CD14-positive monocyte (primary cell): ENCODE data around the gene ZNF501. TPM values are rescaled to one million over a fixed set of nuclear protein-coding genes. Genes with fewer than 3 reads are reported as not detected.

Experiments
- DNase-seq, 3 donors: peaks; one replicate each; pipeline ENCODE4 v3.0.0-alpha.2; 2011 to 2022
- H2AFZ ChIP-seq: 2 replicates; pipeline ENCODE4 v1.6.0; 2012; ENCODE audit warnings: mild to moderate bottlenecking, low read depth, low read length, inconsistent platforms; ENCODE audit not compliant: insufficient read depth, poor library complexity, severe bottlenecking
- H3K27ac ChIP-seq, 2 donors: 1 replicate in 1 of 2; 2 replicates in 1 of 2; pipeline ENCODE4 v1.5.1; 2012 to 2013; ENCODE audit warnings: low read length in 2 of 2, control low read depth in 1 of 2, inconsistent platforms in 1 of 2, low read depth in 1 of 2, mild to moderate bottlenecking in 1 of 2
- H3K27me3 ChIP-seq, 2 donors: one replicate each; pipeline versions ENCODE4 v1.6.0 to v1.6.1; 2011 to 2013; ENCODE audit warnings: low read length in 2 of 2; ENCODE audit not compliant: control insufficient read depth in 2 of 2, insufficient read depth in 2 of 2
- H3K36me3 ChIP-seq, 2 donors: replicated peaks in 1 of 2; 1 replicate in 1 of 2; 2 replicates in 1 of 2; pipeline versions ENCODE4 v1.5.1 to v1.6.1; 2012 to 2013; ENCODE audit warnings: low read length in 2 of 2, control low read depth in 1 of 2, inconsistent platforms in 1 of 2, mild to moderate bottlenecking in 1 of 2; ENCODE audit not compliant: insufficient read depth in 2 of 2, control insufficient read depth in 1 of 2
- H3K4me1 ChIP-seq, 2 donors: 1 replicate in 1 of 2; 2 replicates in 1 of 2; pipeline versions ENCODE4 v1.5.1 to v1.6.1; 2012 to 2013; ENCODE audit warnings: low read length in 2 of 2, control low read depth in 1 of 2, inconsistent platforms in 1 of 2, mild to moderate bottlenecking in 1 of 2, moderate library complexity in 1 of 2; ENCODE audit not compliant: insufficient read depth in 2 of 2, control insufficient read depth in 1 of 2
- H3K4me2 ChIP-seq: replicated peaks from 2 replicates; pipeline ENCODE3; 2012; ENCODE audit warnings: low read length, moderate library complexity, mild to moderate bottlenecking; ENCODE audit not compliant: poor library complexity, severe bottlenecking; ENCODE audit errors: extremely low read depth
- H3K4me3 ChIP-seq, 3 experiments: fragments of 200-600 bp in 1 of 3; sonication (generic) in 1 of 3; replicated peaks in 1 of 3; 1 replicate in 2 of 3; 2 replicates in 1 of 3; pipeline ENCODE4 v1.5.1; 2011 to 2013; ENCODE audit warnings: low read length in 3 of 3, mild to moderate bottlenecking in 3 of 3, control low read depth in 2 of 3, low read depth in 2 of 3, inconsistent platforms in 1 of 3, moderate library complexity in 1 of 3
- H3K79me2 ChIP-seq: 2 replicates; pipeline ENCODE4 v1.6.0; 2012; ENCODE audit warnings: mild to moderate bottlenecking, control low read depth, inconsistent platforms, low read length, moderate library complexity; ENCODE audit not compliant: insufficient read depth
- H3K9ac ChIP-seq: 2 replicates; pipeline ENCODE4 v1.6.0; 2017; ENCODE audit warnings: low read length, mild to moderate bottlenecking; ENCODE audit not compliant: insufficient read depth, poor library complexity, severe bottlenecking
- H3K9me3 ChIP-seq, 2 donors: replicated peaks in 1 of 2; 1 replicate in 1 of 2; 2 replicates in 1 of 2; pipeline versions ENCODE4 v1.5.1 to v1.6.1; 2012 to 2013; ENCODE audit warnings: low read length in 2 of 2, control low read depth in 1 of 2; ENCODE audit not compliant: control insufficient read depth in 1 of 2, insufficient read depth in 1 of 2
- H4K20me1 ChIP-seq: 2 replicates; pipeline ENCODE4 v1.6.0; 2012; ENCODE audit warnings: mild to moderate bottlenecking, low read length, control low read depth, moderate library complexity; ENCODE audit not compliant: insufficient read depth
- H3K27ac Mint-ChIP-seq, 7 donors: one replicate each; pipeline ENCODE4 v1.8.0; 2020; ENCODE audit warnings: mild to moderate bottlenecking in 7 of 7, mixed read lengths in 7 of 7, moderate library complexity in 6 of 7, inconsistent platforms in 2 of 7
- H3K27me3 Mint-ChIP-seq, 3 donors: one replicate each; pipeline ENCODE4 v1.8.0; 2021 to 2022; ENCODE audit warnings: low read depth in 3 of 3, mild to moderate bottlenecking in 3 of 3, mixed read lengths in 3 of 3, moderate library complexity in 3 of 3, inconsistent platforms in 1 of 3
- H3K36me3 Mint-ChIP-seq, 2 donors: one replicate each; pipeline ENCODE4 v1.8.0; 2020; ENCODE audit warnings: mixed read lengths in 2 of 2, inconsistent platforms in 1 of 2, mild to moderate bottlenecking in 1 of 2
- H3K4me1 Mint-ChIP-seq: one replicate; pipeline ENCODE4 v1.8.0; 2020; ENCODE audit warnings: mild to moderate bottlenecking, mixed read lengths
- H3K4me3 Mint-ChIP-seq, 2 donors: one replicate each; pipeline ENCODE4 v1.8.0; 2020; ENCODE audit warnings: mild to moderate bottlenecking in 2 of 2, mixed read lengths in 2 of 2, moderate library complexity in 1 of 2
- H3K9me3 Mint-ChIP-seq, 7 donors: one replicate each; pipeline ENCODE4 v1.8.0; 2020 to 2022; ENCODE audit warnings: mixed read lengths in 7 of 7, mild to moderate bottlenecking in 6 of 7, moderate library complexity in 6 of 7, inconsistent platforms in 2 of 7
- WGBS: methylation state at CpG from one replicate; pipeline ENCODE4 v1.1.5; 2013; ENCODE audit warnings: missing lambda C conversion rate; ENCODE audit not compliant: insufficient coverage; 5-methylcytosine and 5-hydroxymethylcytosine counted together
- intact Hi-C, 2 donors: fragments of 100-400 bp; cut with micrococcal nuclease; formaldehyde crosslinking; loops; one replicate each; pipeline versions ENCODE4 v1.15.0 to v1.15.1; 2023
- polyA plus RNA-seq, 3 donors: library from polyadenylated mRNA; depleted of rRNA in 1 of 3; unstranded in 2 of 3; stranded (reverse) in 1 of 3; fragments of 300-500 nt in 2 of 3; fragments of >200 nt in 1 of 3; fragmentation: Illumina TruSeq in 2 of 3; gene quantifications; 1 replicate in 2 of 3; 2 replicates in 1 of 3; pipeline ENCODE4 v1.2.3, GENCODE V29; 2012 to 2021
- TF ChIP-seq, protein P1 (sequence below): fragments of 200-600 bp; IDR thresholded peaks from one replicate; pipeline ENCODE4 v1.8.0; 2022; ENCODE audit warnings: antibody characterized with exemption, mild to moderate bottlenecking

ZNF501 gene
- polyA plus RNA-seq, 3 donors: 0.08 to 0.59 (median 0.35) TPM

DNA sequence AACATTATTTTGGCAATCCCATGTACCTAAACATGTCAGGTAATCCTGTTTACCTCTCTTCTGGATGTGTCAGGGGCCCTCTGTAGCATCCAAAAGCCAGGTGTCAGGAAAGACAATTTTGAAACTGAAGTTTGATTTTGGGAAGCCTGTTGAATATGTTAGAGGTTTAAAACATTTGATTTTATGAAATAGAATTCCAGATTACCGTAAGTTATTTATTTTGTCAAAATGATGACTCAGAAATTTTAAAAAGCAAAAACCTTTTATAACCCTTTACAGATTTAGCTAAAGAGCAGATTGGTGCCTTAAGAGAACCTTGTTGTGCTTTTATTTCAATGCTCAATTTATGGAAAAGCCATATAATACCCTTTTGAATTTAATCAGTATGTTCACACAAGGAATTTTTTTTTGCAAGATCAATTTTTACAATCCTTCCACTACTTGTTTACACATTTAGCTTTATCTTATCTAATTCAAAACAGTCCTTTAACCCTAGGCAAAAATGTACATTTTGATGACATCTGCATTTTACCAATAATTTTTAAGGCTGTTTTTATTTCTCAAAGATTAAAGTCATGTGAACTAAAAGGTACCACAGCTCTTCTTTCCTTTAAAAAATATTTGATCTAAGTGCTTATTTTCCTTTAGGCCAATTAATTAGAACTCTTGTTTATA is 42.1 kb downstream of the ZNF501 start:
- Mint-ChIP-seq H3K27ac (no peak overlapping the region), H3K4me1 (no peaks in the 10 kb centered on the region)

DNA sequence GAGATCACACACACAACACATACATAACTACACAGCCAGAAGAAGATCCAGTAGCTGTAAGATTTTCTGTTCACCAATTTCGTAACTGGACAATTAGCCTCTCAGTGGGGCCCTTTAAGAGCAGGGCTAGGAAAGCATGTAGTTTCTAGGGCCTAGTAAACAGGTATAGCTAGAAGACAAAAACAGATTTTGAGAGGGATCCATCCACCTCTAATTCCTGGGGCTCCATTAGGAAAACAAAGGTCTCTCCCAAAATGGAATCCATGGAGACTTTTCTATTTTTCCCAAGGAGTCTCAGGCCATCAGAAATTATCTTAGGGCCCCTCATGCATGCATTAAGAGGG is 42.6 kb downstream of the ZNF501 start:
- Histone ChIP-seq H3K4me3 (no peak overlapping the region), H3K9ac (no peak overlapping the region), H3K27me3 (no peaks in the 10 kb centered on the region), H3K4me2 (no peak overlapping the region), H3K79me2 (peaks cover 74% of the 10 kb centered on the region), H3K27ac (no peak overlapping the region), H3K4me1 (no peaks in the 10 kb centered on the region), H3K36me3 (peaks cover 15 to 95% of the 10 kb centered on the region in 2 donors), H3K9me3 (peaks cover 41 to 70% of the 10 kb centered on the region in 2 donors), H2AFZ (no peak overlapping the region), H4K20me1 (no peaks in the 10 kb centered on the region)
- WGBS: no CpG with 5 or more reads among the region's 1 CpG
- Mint-ChIP-seq H3K4me1 (no peaks in the 10 kb centered on the region), H3K9me3 (peaks cover 16 to 77% (median 54%) of the 10 kb centered on the region in 7 donors), H3K36me3 (peaks cover 45 to 86% of the 10 kb centered on the region in 2 donors), H3K27me3 (no peaks in the 10 kb centered on the region), H3K4me3 (no peak overlapping the region), H3K27ac (no peak overlapping the region)
- TF ChIP-seq, protein P1, sequence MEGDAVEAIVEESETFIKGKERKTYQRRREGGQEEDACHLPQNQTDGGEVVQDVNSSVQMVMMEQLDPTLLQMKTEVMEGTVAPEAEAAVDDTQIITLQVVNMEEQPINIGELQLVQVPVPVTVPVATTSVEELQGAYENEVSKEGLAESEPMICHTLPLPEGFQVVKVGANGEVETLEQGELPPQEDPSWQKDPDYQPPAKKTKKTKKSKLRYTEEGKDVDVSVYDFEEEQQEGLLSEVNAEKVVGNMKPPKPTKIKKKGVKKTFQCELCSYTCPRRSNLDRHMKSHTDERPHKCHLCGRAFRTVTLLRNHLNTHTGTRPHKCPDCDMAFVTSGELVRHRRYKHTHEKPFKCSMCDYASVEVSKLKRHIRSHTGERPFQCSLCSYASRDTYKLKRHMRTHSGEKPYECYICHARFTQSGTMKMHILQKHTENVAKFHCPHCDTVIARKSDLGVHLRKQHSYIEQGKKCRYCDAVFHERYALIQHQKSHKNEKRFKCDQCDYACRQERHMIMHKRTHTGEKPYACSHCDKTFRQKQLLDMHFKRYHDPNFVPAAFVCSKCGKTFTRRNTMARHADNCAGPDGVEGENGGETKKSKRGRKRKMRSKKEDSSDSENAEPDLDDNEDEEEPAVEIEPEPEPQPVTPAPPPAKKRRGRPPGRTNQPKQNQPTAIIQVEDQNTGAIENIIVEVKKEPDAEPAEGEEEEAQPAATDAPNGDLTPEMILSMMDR: no peak
- no peak for DNase-seq
- intact Hi-C loops: no loop called here

More for the DNA sequence above, 42.1 kb downstream of the ZNF501 start:
- Histone ChIP-seq H4K20me1 (no peaks in the 10 kb centered on the region), H3K4me2 (no peak overlapping the region), H3K27ac (no peak overlapping the region), H3K36me3 (peaks cover 12 to 94% of the 10 kb centered on the region in 2 donors), H2AFZ (no peak overlapping the region), H3K9me3 (peaks cover 46 to 71% of the 10 kb centered on the region in 2 donors), H3K27me3 (no peaks in the 10 kb centered on the region), H3K4me1 (no peaks in the 10 kb centered on the region), H3K4me3 (no peak overlapping the region), H3K9ac (no peak overlapping the region), H3K79me2 (peaks cover 78% of the 10 kb centered on the region)
- no CpG with 5 or more reads among the region's 1 CpG for WGBS
- Mint-ChIP-seq H3K4me3 (no peak overlapping the region), H3K9me3 (peaks cover 20 to 81% (median 59%) of the 10 kb centered on the region in 7 donors), H3K36me3 (peaks cover 44 to 87% of the 10 kb centered on the region in 2 donors), H3K27me3 (no peaks in the 10 kb centered on the region)
- intact Hi-C loops: no loop called here
- TF ChIP-seq, protein P1: no peak
- no peak for DNase-seq
